MM.1S (cell line): ENCODE measurements around the gene COG2.

Source experiments
- CTCF ChIP-seq: fragments of 300-600 bp; sonication (generic); IDR thresholded peaks from 2 replicates; pipeline ENCODE4 v1.5.1; 2016; ENCODE audit warnings: antibody characterized with exemption, low read length, mixed read lengths
- EZH2 ChIP-seq: fragments of 300-600 bp; sonication (generic); optimal IDR thresholded peaks from 2 replicates; pipeline ENCODE3; 2017; ENCODE audit warnings: low read depth, mild to moderate bottlenecking, antibody characterized with exemption, low read length, mixed read lengths
- EZH2phosphoT487 ChIP-seq: fragments of 300-600 bp; sonication (generic); IDR thresholded peaks from 2 replicates; pipeline ENCODE4 v1.6.1; 2018; ENCODE audit warnings: antibody characterized with exemption, low read length

DNA sequence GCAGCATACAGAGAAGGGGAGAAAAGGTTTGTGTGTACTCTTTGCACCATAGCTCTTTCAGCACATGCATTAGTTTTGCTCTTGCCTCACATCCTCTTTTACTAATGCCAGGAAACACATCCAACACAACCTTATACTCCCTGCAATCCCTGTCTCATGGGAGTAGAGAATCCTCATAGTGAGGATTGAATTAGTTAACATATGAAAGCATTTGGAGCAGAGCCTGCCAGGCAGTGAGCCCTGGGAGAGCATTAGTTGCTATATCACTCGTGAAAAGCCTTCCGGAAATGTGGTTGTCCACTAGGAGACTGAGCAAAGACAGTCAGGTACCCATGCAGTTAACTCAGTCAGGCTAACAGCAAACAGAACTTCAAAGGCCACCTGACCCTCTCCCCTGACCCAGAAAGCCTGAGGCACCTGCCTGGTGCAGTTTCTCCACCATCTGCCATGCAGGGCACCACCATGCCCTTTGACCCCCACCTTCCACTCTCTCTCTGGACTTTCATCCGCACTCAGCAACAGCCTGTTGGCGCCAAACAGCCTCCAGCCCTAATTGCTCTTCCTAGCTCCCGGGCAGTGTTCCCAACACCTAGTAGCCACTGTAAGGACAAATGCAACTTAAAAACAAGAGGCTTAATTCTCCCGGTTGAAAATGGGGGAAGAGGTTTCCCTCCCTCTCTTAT is 86.6 kb downstream of the COG2 start:
- TF ChIP-seq EZH2: no peak
- no peak for TF ChIP-seq CTCF
- TF ChIP-seq EZH2phosphoT487: no peak
